CD4-positive, alpha-beta T cell treated with Interleukin-4 for 1 hour (primary cell): Measurements from ENCODE around the gene TRIM28.

Source experiments
- DNase-seq, 2 donors: peaks; one replicate each; pipeline ENCODE4 v3.0.0-alpha.2; 2020 to 2022

TRIM28 gene

DNA sequence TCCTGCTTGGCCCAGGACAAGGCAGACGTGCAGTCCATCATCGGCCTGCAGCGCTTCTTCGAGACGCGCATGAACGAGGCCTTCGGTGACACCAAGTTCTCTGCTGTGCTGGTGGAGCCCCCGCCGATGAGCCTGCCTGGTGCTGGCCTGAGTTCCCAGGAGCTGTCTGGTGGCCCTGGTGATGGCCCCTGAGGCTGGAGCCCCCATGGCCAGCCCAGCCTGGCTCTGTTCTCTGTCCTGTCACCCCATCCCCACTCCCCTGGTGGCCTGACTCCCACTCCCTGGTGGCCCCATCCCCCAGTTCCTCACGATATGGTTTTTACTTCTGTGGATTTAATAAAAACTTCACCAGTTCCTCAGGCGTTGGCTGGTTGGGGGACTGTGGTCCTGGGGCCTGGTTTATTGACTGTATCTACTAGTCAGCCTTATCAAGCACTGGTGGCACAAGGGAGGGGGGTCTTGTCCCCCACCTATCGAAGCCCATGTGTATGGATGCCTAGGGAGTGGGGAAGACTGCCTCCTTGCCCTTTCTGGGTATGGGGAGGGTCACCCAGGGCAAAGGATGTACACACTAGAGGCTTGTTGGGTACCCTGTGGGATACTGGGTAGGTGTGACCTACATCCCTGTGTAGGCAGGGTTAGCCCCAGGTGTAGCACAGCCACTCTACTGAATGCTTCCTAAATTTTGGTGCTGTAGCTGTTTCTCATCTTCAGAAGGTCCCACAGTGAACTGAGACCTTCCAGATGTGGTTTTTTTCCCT lies 6.7 kb downstream of the TRIM28 start:
- DNase-seq, result no peak

DNA sequence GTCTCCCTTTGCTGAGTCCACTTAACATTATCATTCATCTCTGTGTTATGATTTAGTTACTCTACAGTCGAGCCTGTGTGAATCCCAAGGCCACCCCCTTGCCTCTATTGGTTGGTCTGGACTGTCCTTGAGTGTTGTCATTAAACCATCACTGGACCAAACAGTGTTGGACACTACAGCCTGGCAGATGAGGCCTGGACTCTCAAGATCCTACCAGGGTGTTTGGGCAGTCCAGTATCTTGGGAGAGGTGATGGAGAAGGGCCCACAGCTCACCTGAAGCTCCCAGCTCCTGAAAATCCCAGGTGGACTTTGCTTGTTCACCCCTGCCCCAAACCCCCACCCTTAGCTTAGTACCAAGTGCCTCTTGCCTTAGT lies 7.2 kb downstream of the TRIM28 start:
- no peak for DNase-seq

DNA sequence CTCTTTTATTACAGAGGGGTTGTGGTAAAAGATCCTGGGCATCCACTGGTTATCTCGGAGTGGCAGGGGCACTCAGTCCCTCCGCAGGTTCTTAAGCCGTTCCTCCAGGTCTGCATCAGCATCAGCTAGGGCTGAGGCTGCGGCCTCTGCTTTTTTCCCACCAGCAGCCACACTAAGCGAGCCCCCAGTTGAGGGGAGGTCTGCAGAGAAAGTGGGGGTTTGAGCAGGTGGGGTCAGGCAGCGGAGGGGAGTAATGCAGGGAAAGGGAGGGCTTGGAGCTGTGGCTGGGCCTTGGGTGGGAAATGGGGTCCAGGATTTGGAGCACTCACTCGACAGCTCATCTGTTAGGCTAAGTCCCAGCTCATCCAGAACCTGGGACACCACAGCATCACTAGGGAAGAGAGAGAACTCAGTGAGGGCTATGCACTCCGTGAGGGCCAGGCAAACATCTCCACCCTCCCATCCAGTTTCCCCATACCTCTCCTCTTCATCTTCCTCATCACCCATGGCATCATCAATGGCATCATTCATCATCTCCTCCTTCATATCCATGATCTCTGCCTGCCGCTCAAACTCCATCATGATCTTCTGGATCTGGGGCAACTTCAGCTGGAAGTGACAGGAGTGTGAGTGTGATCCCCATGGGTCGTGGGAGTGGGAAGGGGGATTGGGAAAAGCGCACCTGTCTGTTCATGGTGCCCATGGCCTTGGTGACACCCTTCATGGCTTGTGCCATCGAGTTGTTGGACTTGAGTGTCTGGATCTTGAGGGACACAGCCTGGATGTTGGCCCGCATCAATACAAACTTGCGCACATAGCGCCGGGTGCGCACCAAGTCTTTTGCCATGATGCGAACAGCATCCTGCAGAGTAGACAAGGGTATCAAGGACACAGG lies 8.0 kb downstream of the TRIM28 start:
- no peak for DNase-seq

DNA sequence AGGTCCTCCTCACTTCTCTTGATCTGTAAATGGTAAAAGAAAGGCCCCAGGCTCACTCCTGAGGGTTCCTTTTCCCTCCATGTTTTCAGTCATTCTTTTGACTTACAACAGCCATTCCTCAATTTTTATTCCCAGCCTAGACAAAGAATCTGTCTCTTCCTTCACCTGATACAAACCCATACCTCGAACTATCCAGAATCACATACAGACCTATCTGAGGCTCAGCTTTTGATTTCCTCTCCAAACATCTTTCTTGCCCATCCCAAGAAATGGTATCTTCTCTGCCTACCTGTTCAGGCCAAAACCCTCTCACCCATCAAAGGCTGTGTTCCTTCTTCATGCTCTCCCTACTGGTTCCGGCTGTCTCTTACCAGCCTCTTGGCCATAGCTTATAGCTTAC lies 8.8 kb downstream of the TRIM28 start:
- no peak for DNase-seq

DNA sequence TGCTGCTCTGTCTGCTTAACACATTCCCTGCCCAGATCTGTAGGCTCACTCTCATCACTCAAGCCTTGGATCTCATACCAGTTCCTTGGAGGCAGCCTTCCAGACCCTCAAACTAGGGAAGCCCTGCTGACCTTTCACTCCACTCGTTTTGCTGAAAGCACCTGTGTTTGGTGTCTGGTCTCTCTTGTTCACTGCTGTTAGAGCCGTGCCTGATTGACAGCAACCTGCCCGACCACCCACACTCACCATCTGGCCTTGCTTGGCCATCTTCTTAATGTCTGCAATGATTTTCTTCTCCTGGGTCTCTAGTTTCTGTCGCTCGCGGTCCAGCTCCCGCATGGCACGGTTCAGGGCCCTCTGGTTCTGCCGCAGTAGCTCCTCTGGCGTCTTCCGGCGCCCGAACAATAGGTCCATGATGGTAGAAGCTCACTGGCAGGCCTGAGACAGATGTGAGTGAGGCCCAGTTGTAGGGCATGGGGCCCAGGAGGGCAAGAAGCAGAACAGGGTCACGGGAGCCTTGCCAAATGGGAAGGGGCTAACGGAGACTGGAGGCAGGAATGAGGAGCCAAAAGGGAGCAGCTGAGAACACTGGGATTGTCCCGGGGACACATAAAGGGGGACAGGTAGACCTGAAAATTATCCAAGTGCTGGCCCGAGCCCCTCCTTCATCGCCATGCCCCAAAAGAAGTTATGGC lies 10.1 kb downstream of the TRIM28 start:
- no peak for DNase-seq

DNA sequence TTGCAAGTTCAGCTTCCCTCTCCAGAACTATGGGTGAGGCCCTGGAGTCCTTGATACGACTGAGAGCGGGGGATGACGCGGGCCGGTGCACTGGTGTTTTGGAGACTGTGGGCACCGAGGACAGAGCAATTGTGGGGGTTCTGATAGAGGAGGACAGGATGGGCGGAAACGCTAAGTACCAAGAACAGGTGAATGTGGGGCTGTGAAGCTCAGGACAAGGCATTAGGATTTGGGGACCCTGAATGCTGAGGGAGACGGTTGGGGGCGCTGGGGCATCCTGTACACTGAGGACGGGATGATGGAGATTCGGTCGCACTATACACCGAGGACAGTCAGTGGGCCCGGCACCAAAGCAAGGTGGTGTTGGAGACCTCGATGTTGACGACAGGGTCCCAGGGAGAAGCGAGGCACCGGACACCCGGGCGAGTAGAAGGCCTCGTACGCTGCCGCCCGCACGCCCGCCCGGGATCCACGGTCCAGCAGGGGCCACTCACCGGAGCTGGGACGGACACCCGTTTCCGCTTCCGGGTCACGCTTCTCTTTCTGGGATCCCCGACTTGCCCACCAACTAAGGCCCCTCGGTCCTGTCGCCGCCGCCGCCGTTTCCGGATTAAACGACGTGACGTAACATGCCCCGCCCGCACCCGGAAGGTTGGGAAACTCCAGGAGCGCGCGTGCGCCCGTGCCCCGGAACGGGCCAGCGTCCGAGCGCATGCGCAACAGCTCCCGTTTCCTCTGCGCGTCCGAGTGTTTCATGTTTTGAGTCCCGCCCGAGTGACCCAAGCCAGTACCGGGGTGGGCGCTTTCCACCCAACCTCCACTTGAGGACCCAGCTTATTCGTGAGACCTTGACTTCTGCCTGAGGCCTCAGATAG lies 10.9 kb downstream of the TRIM28 start, which contains the start of gene CHMP2A:
Gene CHMP2A, minus strand, starts transcription at position 612 of the 875 bp plus-strand sequence. CDS start 893 bp downstream, outside the sequence.
- peak; percentile 98 for DNase-seq

DNA sequence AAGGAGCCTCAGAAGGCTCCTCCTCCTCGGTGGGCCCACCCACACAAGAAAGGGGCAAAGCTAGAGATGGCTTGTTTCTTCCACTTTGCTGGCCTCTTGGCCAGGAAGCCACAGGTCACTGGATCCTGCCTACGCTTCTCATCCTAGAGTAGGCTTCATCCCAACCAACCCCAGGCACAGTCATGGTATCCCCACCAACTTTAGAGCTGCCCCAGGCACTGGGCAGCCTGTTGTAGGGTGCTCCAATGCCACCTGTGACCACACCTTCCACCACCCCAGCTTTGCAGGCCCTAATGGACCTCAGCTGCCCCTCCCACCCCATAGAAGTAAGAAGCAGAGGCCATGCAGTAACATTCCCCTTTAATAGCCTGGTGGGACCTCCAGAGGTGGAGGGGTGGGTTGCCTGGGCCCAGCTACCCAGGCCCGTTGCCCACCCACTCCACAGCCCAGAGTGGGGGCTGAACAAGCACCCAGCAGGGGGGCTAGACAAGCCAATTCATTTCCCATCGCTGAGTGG lies 11.6 kb downstream of the TRIM28 start:
- DNase-seq, result no peak

DNA sequence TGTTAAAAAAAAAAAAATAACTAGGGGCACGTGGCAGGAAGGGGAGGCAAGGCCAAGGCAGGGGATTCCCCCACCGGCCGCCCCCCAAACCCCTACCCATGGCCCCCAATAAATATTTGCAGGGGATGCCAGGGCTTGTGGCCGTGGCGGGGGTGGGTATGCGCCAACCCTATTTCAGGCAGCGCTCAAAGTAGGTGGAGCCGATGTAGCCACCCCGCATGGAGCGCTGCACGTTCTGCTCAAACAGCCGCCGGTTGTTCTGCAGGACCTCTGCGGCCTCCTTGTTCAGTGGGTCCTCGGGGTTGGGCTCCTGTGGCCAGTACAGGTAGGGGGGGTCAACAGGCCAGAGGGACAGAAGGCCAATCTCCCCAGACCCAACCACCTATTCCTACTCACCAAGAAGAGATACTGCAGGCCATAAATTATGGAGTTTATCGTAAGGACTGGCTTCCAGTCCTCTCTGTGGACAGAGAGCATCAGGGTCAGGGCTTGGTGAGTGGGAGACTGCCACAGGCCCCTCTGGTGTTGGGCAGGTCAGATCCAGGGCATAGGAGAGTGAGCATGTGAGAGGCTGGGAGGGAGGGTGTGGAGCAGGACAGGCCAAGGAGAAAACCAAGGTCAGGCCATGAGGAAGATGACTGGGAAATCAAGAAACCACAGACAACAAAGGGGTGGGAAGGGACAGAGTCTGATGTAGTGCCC lies 12.2 kb downstream of the TRIM28 start:
- no peak for DNase-seq

DNA sequence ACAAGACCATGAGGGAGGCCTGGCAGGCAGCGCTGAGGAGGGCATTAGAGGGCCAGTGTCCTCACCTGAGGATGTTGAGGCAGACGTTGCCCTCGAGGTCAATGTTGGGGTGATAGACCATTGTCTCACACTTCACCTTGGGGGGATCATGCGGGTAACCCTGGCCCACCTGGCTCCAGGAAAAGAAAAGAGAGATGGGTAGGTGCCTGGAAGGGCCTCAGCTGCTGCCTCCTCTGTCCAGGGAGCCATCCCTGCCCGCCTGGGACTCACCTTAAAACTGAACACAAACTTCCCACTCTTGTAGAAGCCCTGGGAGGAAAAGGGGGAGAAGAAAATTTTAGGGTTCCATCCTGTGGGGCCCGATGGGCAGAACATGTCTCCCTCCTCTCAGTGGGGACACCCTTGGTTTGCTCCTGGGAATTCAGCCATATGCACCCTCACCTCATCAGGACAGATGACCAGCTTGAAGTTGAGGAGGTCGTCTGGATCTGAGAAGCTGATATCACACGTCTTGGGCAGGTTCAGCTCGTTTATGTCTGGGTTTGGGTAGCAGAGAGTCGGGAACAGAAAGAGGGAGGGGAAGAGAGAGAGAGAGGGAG lies 12.9 kb downstream of the TRIM28 start:
- DNase-seq, result no peak

DNA sequence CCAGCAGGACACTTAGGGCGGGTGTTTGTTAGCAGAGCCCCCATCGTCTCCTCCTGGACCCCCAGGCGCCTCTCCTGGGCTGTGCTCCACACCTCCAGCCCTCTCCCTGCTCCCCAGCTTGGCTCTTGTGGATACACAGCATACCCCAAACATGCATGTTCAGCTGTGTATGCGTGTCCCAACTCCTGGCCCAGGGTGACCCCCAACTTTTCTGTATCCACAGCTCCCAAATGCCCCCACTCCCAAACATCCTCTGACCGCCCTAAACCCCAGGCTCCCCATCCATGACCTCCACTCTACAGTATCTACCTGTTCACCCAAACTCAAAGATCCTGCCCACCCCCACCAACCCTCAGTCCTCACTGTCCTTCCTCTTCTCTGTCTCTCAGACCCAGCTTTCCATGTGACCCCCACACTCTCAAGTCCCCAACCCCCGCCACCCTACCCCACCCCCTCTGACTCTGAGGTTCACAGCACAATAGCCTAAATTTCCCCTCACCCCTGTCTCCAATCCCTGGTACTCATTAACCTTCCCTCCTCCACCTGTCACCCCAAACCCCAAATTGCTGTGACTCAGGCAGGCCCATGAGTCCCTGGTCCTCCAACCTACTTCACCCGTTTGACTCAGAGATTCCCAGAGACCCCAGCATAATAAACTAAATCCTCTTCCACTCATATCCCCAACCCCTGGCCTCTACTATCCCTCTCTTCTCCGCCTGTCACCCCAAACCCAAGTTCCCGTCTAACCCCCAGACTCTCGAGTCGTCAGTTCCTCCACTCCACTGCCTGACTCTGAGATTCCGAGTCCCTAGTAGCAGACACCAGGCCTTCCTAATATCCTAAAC lies 13.6 kb downstream of the TRIM28 start:
- DNase-seq, result no peak

DNA sequence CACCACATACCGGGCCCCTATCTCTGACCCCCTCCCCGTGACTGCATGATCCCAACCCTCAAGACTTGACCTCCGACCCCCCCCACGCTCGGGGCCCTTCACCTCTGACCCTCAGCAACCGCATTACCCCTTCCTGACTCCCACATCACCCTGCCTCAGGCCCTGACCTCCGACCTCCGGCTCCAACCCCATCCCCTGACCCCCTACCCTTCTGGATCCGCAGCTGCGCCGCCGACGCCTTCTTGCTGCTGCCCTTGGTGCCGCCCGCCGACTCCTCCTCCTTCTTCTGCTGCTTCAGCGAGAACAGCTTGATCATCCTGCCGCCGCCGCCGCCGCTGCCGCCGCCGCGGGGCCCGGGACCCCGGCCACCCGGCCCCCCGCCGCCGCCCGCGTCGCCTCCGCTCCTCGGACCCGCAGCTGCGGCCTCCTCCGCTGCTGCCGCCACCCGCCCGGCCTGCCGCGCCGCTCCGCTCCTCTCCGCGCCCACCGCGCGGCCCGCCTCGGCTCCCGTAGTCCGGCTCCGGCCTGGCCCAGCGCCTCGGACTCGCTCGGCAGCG lies 14.3 kb downstream of the TRIM28 start, which contains the start of gene UBE2M:
Gene UBE2M, minus strand, starts transcription at position 546 of the 557 bp plus-strand sequence. Its CDS starts 230 bp downstream, at position 316.
- DNase-seq, result peak; percentile 65 to 67

DNA sequence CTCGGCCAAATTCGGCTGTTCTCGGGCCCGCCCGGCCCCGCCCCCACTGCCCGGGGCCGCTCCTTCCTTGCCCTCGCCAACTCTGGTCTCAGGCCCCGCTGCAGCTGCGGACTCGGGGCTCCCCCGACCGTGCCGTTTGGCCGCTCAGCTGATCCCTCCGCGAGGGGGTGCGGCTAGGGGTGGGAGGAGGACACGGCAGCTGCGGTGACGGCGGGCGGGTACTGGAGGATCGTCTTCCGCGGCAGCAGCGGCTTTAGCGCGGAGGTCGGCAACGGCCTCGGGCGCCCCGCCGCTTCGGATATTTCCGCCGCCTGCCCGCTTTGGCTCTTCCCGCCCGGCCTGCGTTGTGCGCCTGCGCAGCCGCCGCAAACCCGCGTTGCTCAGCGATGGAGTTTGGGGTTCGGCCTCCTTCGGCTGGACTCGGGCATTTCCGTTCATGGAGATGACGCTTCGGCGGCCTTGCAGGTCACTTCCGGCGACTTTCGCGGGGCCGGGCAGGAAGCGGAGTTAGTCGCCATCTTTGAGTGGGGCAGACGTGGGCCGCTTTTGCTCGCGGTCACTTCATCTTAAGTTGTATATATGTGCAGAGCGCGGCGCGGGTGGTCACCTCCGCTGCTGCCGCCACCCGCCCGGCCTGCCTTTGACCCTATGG lies 14.9 kb downstream of the TRIM28 start:
- DNase-seq, result peak; percentile 99

DNA sequence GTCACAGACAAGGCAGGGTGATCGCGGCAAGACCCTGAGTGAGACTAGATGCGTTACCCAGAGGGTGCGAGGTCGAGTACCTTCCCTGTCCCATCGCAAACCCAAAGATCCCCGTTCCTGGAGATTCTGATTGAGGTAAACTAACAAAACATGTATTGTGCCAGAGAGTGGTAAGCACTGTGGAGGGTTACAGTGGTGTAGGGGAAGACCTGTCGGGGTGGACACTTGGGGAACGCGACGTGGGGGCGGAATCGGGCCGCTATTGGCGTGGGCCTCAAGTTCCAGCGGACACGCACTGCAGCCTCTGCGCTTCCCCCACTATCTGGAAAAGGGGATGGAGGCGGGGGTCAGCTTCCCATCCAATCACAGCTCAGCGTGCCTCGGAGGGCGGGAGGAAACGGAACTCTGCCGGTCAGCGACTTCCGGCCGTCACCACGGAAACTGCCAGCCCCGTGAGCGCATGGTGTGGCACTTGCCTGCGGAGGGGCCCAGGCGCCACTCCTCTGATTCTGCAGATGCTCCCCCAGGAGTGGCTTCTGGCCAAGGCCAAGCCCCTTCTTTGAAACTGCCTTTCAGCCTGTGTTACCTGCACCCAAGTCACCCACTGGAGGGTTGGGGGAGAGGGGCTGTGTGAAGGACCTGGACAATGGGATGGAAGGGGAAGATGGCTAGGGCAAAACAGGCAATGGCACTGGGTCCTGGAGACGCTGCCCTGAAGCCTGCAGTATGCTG lies 15.6 kb downstream of the TRIM28 start:
- peak; percentile 70 to 84 for DNase-seq

DNA sequence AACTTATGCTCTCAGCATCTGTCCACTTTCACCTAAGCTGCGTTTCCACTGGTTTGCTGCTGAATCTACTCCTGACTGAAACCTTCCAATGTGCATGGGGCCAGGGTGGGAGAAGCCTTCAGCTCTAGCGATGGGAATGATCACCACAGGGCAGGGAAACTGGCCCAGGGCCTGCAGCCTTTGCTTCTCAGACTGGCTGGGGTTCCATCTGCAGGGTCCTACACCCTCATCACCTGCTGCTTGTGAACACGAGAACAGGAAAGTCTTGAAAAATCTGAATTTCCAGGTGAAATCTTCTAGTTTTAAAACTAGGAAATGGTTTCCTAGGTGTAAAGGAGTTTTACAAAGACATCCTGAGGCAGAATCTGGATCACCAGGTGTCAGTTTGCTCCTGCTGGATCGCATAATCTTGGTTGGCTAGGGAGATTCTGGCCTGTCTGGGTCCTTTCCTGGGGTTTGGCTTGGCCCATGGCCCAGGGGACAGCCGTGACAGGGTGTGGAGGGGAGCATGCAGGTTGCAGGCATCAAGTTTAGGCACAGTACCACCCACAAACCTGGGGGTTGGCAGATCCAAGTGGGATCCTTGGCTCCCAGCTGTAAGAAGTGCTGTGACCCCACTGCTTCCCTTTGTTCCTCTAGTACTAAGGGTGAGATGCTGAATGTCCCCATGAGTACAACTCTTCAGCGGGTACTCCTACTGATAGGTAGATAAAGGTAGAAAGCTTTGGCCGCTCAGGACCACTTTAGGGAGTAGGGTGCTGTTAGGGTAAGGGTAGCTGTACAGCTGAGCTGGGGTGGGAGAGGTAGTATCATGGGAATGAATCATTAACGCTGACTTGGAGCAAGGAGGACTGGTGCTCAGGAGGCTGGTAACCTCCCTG lies 16.4 kb downstream of the TRIM28 start:
- no peak for DNase-seq

DNA sequence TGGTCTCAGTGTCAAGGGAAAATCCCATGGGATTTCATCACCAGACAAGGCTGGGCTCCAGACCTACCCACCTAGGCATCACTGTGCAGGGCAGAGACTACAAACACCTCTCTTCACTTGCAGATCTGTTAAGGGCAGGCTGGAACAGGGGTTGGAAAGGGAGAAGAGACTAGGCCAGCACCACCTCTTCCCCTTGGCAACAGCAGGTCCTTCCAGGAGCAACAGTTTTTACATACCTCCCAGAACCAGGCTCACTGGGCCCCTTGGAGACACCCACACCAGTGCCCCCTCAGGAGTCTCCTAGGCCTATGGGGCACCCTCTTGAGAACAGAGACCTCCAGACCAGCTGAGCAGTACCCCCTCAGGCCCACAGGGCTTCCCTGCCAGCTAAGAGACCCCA lies 17.1 kb downstream of the TRIM28 start:
- no peak for DNase-seq

DNA sequence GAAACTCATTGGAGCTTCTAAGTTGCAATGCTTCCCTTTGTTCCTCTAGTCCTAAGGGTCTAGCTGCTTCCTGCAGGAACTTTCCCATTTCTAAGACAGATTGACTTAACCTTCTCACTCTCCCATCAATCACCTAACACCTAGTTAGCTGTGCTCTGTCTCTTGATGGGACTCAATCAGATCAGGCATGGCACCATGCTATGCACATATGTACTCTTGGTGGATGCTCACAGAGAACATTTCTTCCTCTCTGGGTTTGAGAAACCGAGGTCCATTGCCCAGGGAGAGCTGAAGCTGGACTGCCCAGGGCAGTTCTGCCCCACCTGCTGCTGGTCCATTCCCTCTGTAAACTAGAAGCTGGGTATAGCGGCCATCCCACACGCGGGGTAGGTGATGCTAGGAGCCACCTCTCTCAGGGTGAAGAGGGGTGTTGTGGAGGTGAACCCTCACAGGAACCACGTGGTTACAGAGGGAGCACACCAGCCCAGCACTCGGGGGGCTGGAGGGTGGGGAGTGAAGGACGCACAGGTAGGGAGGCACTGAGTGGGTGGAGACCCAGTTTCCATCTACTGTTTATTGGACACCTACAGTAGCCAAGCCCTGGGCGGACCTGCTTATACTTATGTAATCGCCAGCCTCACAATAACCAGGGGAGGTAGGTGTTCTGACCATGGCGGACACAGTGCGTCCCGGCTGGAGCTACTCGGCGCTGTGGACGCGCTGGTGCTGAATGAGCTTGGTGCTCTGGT lies 17.7 kb downstream of the TRIM28 start:
- DNase-seq, result no peak
